PC-3 (cell line): Measurements from ENCODE around the gene SCN8A. TPM values are rescaled to one million over a fixed set of nuclear protein-coding genes. Genes with fewer than 3 reads are reported as not detected.
A peak's percentile ranks its signal among the peaks of the same experiment; 100 is the strongest.

Experiments
- ATAC-seq: fragments of 200-7000 bp; cut with Tn5 transposase; 2 replicates; pipeline ENCODE4 v1.9.1; 2020; ENCODE audit warnings: mild to moderate bottlenecking, moderate library complexity
- BruUV-seq: library from RNA; stranded (reverse); fragments of 400-500 nt; replicated peaks from 2 replicates; lab custom pipeline; 2021; lab: Mats Ljungman, UMichigan
- CTCF ChIA-PET: fragments of 300-600 bp; sonication (Branson Sonifier 250); formaldehyde crosslinking; loops from one replicate; lab custom pipeline; 2022; ENCODE audit warnings: antibody characterized with exemption; lab: Charles Lee
- POLR2A ChIA-PET: fragments of 300-600 bp; sonication (Branson Sonifier 250); formaldehyde crosslinking; loops from one replicate; lab custom pipeline; 2022; ENCODE audit warnings: antibody characterized with exemption; ENCODE audit not compliant: unreplicated experiment; lab: Charles Lee
- DNase-seq: peaks from one replicate; pipeline ENCODE4 v3.0.0-alpha.2; 2015
- H2AFZ ChIP-seq: fragments of 300-600 bp; sonication (generic); 2 replicates; pipeline ENCODE4 v1.6.0; 2016; ENCODE audit warnings: antibody characterized with exemption, low read length
- H3F3A ChIP-seq: fragments of 300-600 bp; sonication (generic); one replicate; pipeline ENCODE4 v1.6.0; 2017; ENCODE audit warnings: antibody characterized with exemption, low read length, control low read depth, mild to moderate bottlenecking; ENCODE audit not compliant: unreplicated experiment
- H3K27ac ChIP-seq: fragments of 300-600 bp; sonication (generic); 2 replicates; pipeline ENCODE4 v1.5.1; 2016; ENCODE audit warnings: mild to moderate bottlenecking, low read length
- H3K27me3 ChIP-seq: fragments of 300-600 bp; sonication (generic); 2 replicates; pipeline ENCODE4 v1.6.1; 2016; ENCODE audit warnings: low read length, mixed read lengths
- H3K36me3 ChIP-seq: fragments of 300-600 bp; sonication (generic); 2 replicates; pipeline ENCODE4 v1.6.1; 2016; ENCODE audit warnings: low read depth, mixed run types, low read length, mixed read lengths
- H3K4me1 ChIP-seq: fragments of 300-600 bp; sonication (generic); 2 replicates; pipeline ENCODE4 v1.5.1; 2016; ENCODE audit warnings: low read length; ENCODE audit not compliant: insufficient read depth
- H3K4me2 ChIP-seq: fragments of 300-600 bp; sonication (generic); 2 replicates; pipeline ENCODE4 v1.6.0; 2016; ENCODE audit warnings: low read length
- H3K4me3 ChIP-seq: fragments of 300-600 bp; sonication (generic); 2 replicates; pipeline ENCODE4 v1.5.1; 2016; ENCODE audit warnings: mild to moderate bottlenecking, low read length, mixed read lengths
- H3K79me2 ChIP-seq: fragments of 300-600 bp; sonication (generic); 2 replicates; pipeline ENCODE4 v1.6.1; 2017; ENCODE audit warnings: low read length, mixed read lengths
- H3K9ac ChIP-seq: fragments of 300-600 bp; sonication (generic); 2 replicates; pipeline ENCODE4 v1.6.0; 2016; ENCODE audit warnings: mild to moderate bottlenecking, low read length
- H3K9me2 ChIP-seq: fragments of 300-600 bp; sonication (generic); replicated peaks from 2 replicates; pipeline ENCODE4 v1.6.1; 2016; ENCODE audit warnings: mixed run types, low read length, mixed read lengths
- H3K9me3 ChIP-seq: fragments of 300-600 bp; sonication (generic); 2 replicates; pipeline ENCODE4 v1.6.1; 2016; ENCODE audit warnings: low read length, mixed read lengths
- H4K20me1 ChIP-seq: fragments of 300-600 bp; sonication (generic); 2 replicates; pipeline ENCODE4 v1.6.1; 2016; ENCODE audit warnings: low read length, mixed read lengths
- CTCF ChIP-seq: fragments of 300-600 bp; sonication (generic); conservative IDR thresholded peaks from 2 replicates; pipeline ENCODE4 v1.5.1; 2017; ENCODE audit warnings: antibody characterized with exemption, low read depth, mild to moderate bottlenecking, low read length
- EZH2 ChIP-seq: fragments of 300-600 bp; sonication (generic); IDR thresholded peaks from one replicate; pipeline ENCODE4 v1.6.1; 2017; ENCODE audit warnings: antibody characterized with exemption, mild to moderate bottlenecking, low read length; ENCODE audit not compliant: unreplicated experiment
- EZH2phosphoT487 ChIP-seq: fragments of 300-600 bp; sonication (generic); IDR thresholded peaks from 2 replicates; pipeline ENCODE4 v1.6.1; 2018; ENCODE audit warnings: mild to moderate bottlenecking, antibody characterized with exemption, low read length, borderline replicate concordance
- intact Hi-C: fragments of 100-400 bp; cut with micrococcal nuclease; formaldehyde crosslinking; loops from 2 replicates; pipeline ENCODE4 v1.9.0; 2023
- total RNA-seq: library from RNA; depleted of rRNA; stranded (reverse); fragments of >200 nt; gene quantifications from 2 replicates; pipeline ENCODE4 v1.2.3, GENCODE V29; 2014

SCN8A gene
- total RNA-seq, 1 experiment from 2014 or later: 12.7 TPM

- no TSS peak for BruUV-seq
Measured at GRCh38 chr12:51784688-51785087, 193.7 kb downstream of the SCN8A start.

GRCh38 chr12:51785906-51786305 is 194.9 kb downstream of the SCN8A start:
- Histone ChIP-seq H3F3A (no peaks in the 10 kb centered on the region), H3K4me3 (no peak overlapping the region), H3K79me2 (no peaks in the 10 kb centered on the region), H2AFZ (no peak overlapping the region), H3K4me1 (no peaks in the 10 kb centered on the region), H3K36me3 (peaks cover 6% of the 10 kb centered on the region; the same call in 1 of the 2 replicates), H3K27me3 (no peaks in the 10 kb centered on the region), H4K20me1 (no peaks in the 10 kb centered on the region), H3K4me2 (no peak overlapping the region), H3K9me2 (no peaks in the 10 kb centered on the region), H3K9ac (no peak overlapping the region), H3K9me3 (no peaks in the 10 kb centered on the region), H3K27ac (no peak overlapping the region)
- intact Hi-C loops: no loop called here
- CTCF ChIA-PET: interaction anchor here (0.6 kb wide), 1 partner anchor 109 kb away, joined by 3 read pairs; no protein-coding TSS in a partner anchor
- no TSS peak for BruUV-seq
- POLR2A ChIA-PET: interaction anchor here (0.6 kb wide), 1 partner anchor 46 kb away, joined by 3 read pairs; no protein-coding TSS in a partner anchor
- ATAC-seq: no peak
- DNase-seq: no peak
- TF ChIP-seq EZH2phosphoT487 (no peak), CTCF (no peak)

More at GRCh38 chr12:51784688-51785087, 193.7 kb downstream of the SCN8A start:
- H2AFZ ChIP-seq: no peak overlapping the region
- H3K9me3 ChIP-seq: no peaks in the 10 kb centered on the region
- DNase-seq (no peak), ATAC-seq (no peak)
- H3K4me2 ChIP-seq: no peak overlapping the region
- no peaks in the 10 kb centered on the region for H3K79me2 ChIP-seq
- intact Hi-C loops: no loop called here
- H3K27me3 ChIP-seq: no peaks in the 10 kb centered on the region
- TF ChIP-seq CTCF (no peak), EZH2phosphoT487 (no peak), EZH2 (no peak)
- H3K9ac ChIP-seq: no peak overlapping the region
- no peaks in the 10 kb centered on the region for H3F3A ChIP-seq
- H4K20me1 ChIP-seq: no peaks in the 10 kb centered on the region
- H3K36me3 ChIP-seq: peaks cover 6% of the 10 kb centered on the region; the same call in 1 of the 2 replicates
- H3K27ac ChIP-seq: no peak overlapping the region
- H3K4me1 ChIP-seq: no peaks in the 10 kb centered on the region
- no peak overlapping the region for H3K4me3 ChIP-seq
- ChIA-PET POLR2A (no interaction called here), CTCF (no interaction called here)
- H3K9me2 ChIP-seq: no peaks in the 10 kb centered on the region

- no peaks in the 10 kb centered on the region for H4K20me1 ChIP-seq
- H3K27me3 ChIP-seq: no peaks in the 10 kb centered on the region
- no peak overlapping the region for H3K9ac ChIP-seq
- DNase-seq: peak; percentile 23
- H3K9me3 ChIP-seq: no peaks in the 10 kb centered on the region
- H2AFZ ChIP-seq: no peak overlapping the region
- H3K4me2 ChIP-seq: no peak overlapping the region
- H3F3A ChIP-seq: no peaks in the 10 kb centered on the region
- ATAC-seq: no peak
- POLR2A ChIA-PET: no interaction called here
- H3K4me1 ChIP-seq: no peaks in the 10 kb centered on the region
- H3K36me3 ChIP-seq: peaks cover 6% of the 10 kb centered on the region; the same call in 1 of the 2 replicates
- BruUV-seq: no TSS peak
- intact Hi-C loops: no loop called here
- no peaks in the 10 kb centered on the region for H3K9me2 ChIP-seq
- H3K4me3 ChIP-seq: no peak overlapping the region
- CTCF ChIA-PET: no interaction called here
- H3K79me2 ChIP-seq: no peaks in the 10 kb centered on the region
- no peak overlapping the region for H3K27ac ChIP-seq
- no peak for TF ChIP-seq CTCF
- no peak for TF ChIP-seq EZH2phosphoT487
- no peak for TF ChIP-seq EZH2
Measured at GRCh38 chr12:51788876-51789275, 197.8 kb downstream of the SCN8A start.
